PC-3 (cell line): ENCODE measurements around the gene PCSK9. TPM values are rescaled to one million over a fixed set of nuclear protein-coding genes. Genes with fewer than 3 reads are reported as not detected.

Experiments
- ATAC-seq: fragments of 200-7000 bp; cut with Tn5 transposase; 2 replicates; pipeline ENCODE4 v1.9.1; 2020; ENCODE audit warnings: mild to moderate bottlenecking, moderate library complexity
- Bru-seq: library from RNA; stranded (reverse); fragments of 400-500 nt; gene quantifications from one replicate; lab custom pipeline; 2021; lab: Mats Ljungman, UMichigan
- BruChase-seq, 2 experiments: library from RNA; stranded (reverse); fragments of 400-500 nt; gene quantifications; one replicate each; lab custom pipeline; 2021; lab: Mats Ljungman, UMichigan
- BruUV-seq: library from RNA; stranded (reverse); fragments of 400-500 nt; replicated peaks from 2 replicates; lab custom pipeline; 2021; lab: Mats Ljungman, UMichigan
- CTCF ChIA-PET: fragments of 300-600 bp; sonication (Branson Sonifier 250); formaldehyde crosslinking; loops from one replicate; lab custom pipeline; 2022; ENCODE audit warnings: antibody characterized with exemption; lab: Charles Lee
- POLR2A ChIA-PET: fragments of 300-600 bp; sonication (Branson Sonifier 250); formaldehyde crosslinking; loops from one replicate; lab custom pipeline; 2022; ENCODE audit warnings: antibody characterized with exemption; ENCODE audit not compliant: unreplicated experiment; lab: Charles Lee
- DNase-seq: peaks from one replicate; pipeline ENCODE4 v3.0.0-alpha.2; 2015
- H2AFZ ChIP-seq: fragments of 300-600 bp; sonication (generic); 2 replicates; pipeline ENCODE4 v1.6.0; 2016; ENCODE audit warnings: antibody characterized with exemption, low read length
- H3F3A ChIP-seq: fragments of 300-600 bp; sonication (generic); one replicate; pipeline ENCODE4 v1.6.0; 2017; ENCODE audit warnings: antibody characterized with exemption, low read length, control low read depth, mild to moderate bottlenecking; ENCODE audit not compliant: unreplicated experiment
- H3K27ac ChIP-seq: fragments of 300-600 bp; sonication (generic); 2 replicates; pipeline ENCODE4 v1.5.1; 2016; ENCODE audit warnings: mild to moderate bottlenecking, low read length
- H3K27me3 ChIP-seq: fragments of 300-600 bp; sonication (generic); 2 replicates; pipeline ENCODE4 v1.6.1; 2016; ENCODE audit warnings: low read length, mixed read lengths
- H3K36me3 ChIP-seq: fragments of 300-600 bp; sonication (generic); 2 replicates; pipeline ENCODE4 v1.6.1; 2016; ENCODE audit warnings: low read depth, mixed run types, low read length, mixed read lengths
- H3K4me1 ChIP-seq: fragments of 300-600 bp; sonication (generic); 2 replicates; pipeline ENCODE4 v1.5.1; 2016; ENCODE audit warnings: low read length; ENCODE audit not compliant: insufficient read depth
- H3K4me2 ChIP-seq: fragments of 300-600 bp; sonication (generic); 2 replicates; pipeline ENCODE4 v1.6.0; 2016; ENCODE audit warnings: low read length
- H3K4me3 ChIP-seq: fragments of 300-600 bp; sonication (generic); 2 replicates; pipeline ENCODE4 v1.5.1; 2016; ENCODE audit warnings: mild to moderate bottlenecking, low read length, mixed read lengths
- H3K79me2 ChIP-seq: fragments of 300-600 bp; sonication (generic); 2 replicates; pipeline ENCODE4 v1.6.1; 2017; ENCODE audit warnings: low read length, mixed read lengths
- H3K9ac ChIP-seq: fragments of 300-600 bp; sonication (generic); 2 replicates; pipeline ENCODE4 v1.6.0; 2016; ENCODE audit warnings: mild to moderate bottlenecking, low read length
- H3K9me2 ChIP-seq: fragments of 300-600 bp; sonication (generic); replicated peaks from 2 replicates; pipeline ENCODE4 v1.6.1; 2016; ENCODE audit warnings: mixed run types, low read length, mixed read lengths
- H3K9me3 ChIP-seq: fragments of 300-600 bp; sonication (generic); 2 replicates; pipeline ENCODE4 v1.6.1; 2016; ENCODE audit warnings: low read length, mixed read lengths
- H4K20me1 ChIP-seq: fragments of 300-600 bp; sonication (generic); 2 replicates; pipeline ENCODE4 v1.6.1; 2016; ENCODE audit warnings: low read length, mixed read lengths
- CTCF ChIP-seq: fragments of 300-600 bp; sonication (generic); conservative IDR thresholded peaks from 2 replicates; pipeline ENCODE4 v1.5.1; 2017; ENCODE audit warnings: antibody characterized with exemption, low read depth, mild to moderate bottlenecking, low read length
- EZH2 ChIP-seq: fragments of 300-600 bp; sonication (generic); IDR thresholded peaks from one replicate; pipeline ENCODE4 v1.6.1; 2017; ENCODE audit warnings: antibody characterized with exemption, mild to moderate bottlenecking, low read length; ENCODE audit not compliant: unreplicated experiment
- EZH2phosphoT487 ChIP-seq: fragments of 300-600 bp; sonication (generic); IDR thresholded peaks from 2 replicates; pipeline ENCODE4 v1.6.1; 2018; ENCODE audit warnings: mild to moderate bottlenecking, antibody characterized with exemption, low read length, borderline replicate concordance
- intact Hi-C: fragments of 100-400 bp; cut with micrococcal nuclease; formaldehyde crosslinking; loops from 2 replicates; pipeline ENCODE4 v1.9.0; 2023
- long read RNA-seq: library from polyadenylated mRNA; unstranded; transcript quantifications from one replicate; pipeline ENCODE4 v2.0.0, GENCODE V29; 2021; ENCODE audit not compliant: unreplicated experiment
- total RNA-seq: library from RNA; depleted of rRNA; stranded (reverse); fragments of >200 nt; gene quantifications from 2 replicates; pipeline ENCODE4 v1.2.3, GENCODE V29; 2014; rRNA removed

The PCSK9 gene
- total RNA-seq (6.0 and 6.8 TPM in 2 replicates), Bru-seq, nascent RNA (percentile 42 among the genes with signal in this experiment), BruChase-seq, experiment 1, labeled RNA remaining after a 6-hour chase (percentile 48 among the genes with signal in this experiment), BruChase-seq, experiment 2, labeled RNA remaining after a 2-hour chase (percentile 60 among the genes with signal in this experiment)
- long read RNA-seq, transcript PCSK9-201 (12 exons, 3,637 nt): major isoform, 14 of 26 reads
- long read RNA-seq, partial matches to known transcripts: 11 of 26 reads
- long read RNA-seq, other reads (novel, unspliced or antisense): 1 of 26 reads

DNA sequence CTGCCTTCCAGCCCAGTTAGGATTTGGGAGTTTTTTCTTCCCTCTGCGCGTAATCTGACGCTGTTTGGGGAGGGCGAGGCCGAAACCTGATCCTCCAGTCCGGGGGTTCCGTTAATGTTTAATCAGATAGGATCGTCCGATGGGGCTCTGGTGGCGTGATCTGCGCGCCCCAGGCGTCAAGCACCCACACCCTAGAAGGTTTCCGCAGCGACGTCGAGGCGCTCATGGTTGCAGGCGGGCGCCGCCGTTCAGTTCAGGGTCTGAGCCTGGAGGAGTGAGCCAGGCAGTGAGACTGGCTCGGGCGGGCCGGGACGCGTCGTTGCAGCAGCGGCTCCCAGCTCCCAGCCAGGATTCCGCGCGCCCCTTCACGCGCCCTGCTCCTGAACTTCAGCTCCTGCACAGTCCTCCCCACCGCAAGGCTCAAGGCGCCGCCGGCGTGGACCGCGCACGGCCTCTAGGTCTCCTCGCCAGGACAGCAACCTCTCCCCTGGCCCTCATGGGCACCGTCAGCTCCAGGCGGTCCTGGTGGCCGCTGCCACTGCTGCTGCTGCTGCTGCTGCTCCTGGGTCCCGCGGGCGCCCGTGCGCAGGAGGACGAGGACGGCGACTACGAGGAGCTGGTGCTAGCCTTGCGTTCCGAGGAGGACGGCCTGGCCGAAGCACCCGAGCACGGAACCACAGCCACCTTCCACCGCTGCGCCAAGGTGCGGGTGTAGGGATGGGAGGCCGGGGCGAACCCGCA, at the start of gene PCSK9:
TSS of gene PCSK9 (plus strand) at position 207 of the 741 bp plus-strand sequence. CDS start at position 497, 290 bp downstream.
- Histone ChIP-seq H3K4me2 (peak within 1 kb of the TSS; percentile 92), H3K9me2 (no peaks in the 10 kb centered on the region), H3K27ac (no peak within 1 kb of the TSS), H3K4me1 (peaks cover 11% of the 10 kb centered on the region; the same call in 1 of the 2 replicates), H3K9ac (no peak within 1 kb of the TSS; the same call in 1 of the 2 replicates), H3K36me3 (no peaks in the 10 kb centered on the region), H3K9me3 (no peaks in the 10 kb centered on the region), H4K20me1 (no peaks in the 10 kb centered on the region), H2AFZ (peak within 1 kb of the TSS; percentile 77), H3F3A (no peaks in the 10 kb centered on the region), H3K4me3 (peak within 1 kb of the TSS; percentile 73), H3K27me3 (peaks cover 8% of the 10 kb centered on the region), H3K79me2 (no peaks in the 10 kb centered on the region)
- TF ChIP-seq EZH2: no peak
- TF ChIP-seq EZH2phosphoT487: no peak
- no peak for TF ChIP-seq CTCF
- BruUV-seq: no TSS peak
- POLR2A ChIA-PET: no interaction called here
- intact Hi-C loops: no loop called here
- ATAC-seq (peak; percentile 73), DNase-seq (peak; percentile 39)
- CTCF ChIA-PET: no interaction called here

DNA sequence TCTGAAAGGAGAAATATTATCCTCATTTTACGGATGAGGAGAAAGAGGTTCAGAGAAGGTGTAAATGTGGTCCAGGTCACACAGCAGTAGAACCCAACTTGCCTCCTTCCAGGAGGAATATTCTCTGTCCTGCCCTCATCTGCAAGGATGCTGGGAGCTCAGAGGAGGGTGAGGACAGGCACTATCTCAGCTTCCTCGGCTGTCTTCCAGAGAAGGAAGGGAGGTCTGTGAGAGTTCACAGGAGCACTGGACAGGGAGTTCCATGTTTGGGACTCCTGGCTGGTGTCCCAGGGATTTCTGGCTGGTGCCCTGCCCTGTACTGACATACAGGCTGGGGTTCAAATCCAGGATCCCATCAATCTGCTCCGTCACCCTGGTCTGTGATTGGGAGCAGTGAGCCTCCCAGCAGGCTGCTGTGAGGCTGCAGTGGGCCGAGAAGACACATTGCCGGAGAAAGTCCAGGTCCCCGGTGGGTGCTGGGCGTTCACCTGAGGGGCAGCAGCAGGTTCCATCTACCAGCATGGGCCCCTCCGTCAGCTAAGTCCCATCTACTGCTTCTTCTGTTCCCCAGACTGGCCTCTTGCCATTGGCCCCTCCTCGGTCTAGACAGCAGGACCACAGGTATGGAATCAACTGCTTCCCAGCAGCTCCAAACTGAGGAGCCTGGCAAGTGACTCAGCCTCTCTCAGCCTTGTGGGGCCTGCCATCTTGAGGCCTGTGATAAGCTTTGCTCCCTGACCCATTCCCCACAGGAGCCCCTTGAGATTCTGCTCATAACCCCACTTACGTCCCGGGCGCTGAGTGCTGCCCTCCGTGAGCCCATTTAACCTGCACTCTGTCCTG, 49.2 kb upstream of the PCSK9 start:
- no peak for ATAC-seq
- no peak overlapping the region for H3K9ac ChIP-seq
- H3F3A ChIP-seq: no peaks in the 10 kb centered on the region
- no peaks in the 10 kb centered on the region for H3K36me3 ChIP-seq
- no peaks in the 10 kb centered on the region for H3K9me3 ChIP-seq
- no peak for DNase-seq
- no peaks in the 10 kb centered on the region for H3K79me2 ChIP-seq
- CTCF ChIA-PET: interaction anchor here (0.6 to 1.0 kb wide), 3 partner anchors 32 to 45 kb away, joined by 3 read pairs; no protein-coding TSS in a partner anchor
- no peaks in the 10 kb centered on the region for H3K9me2 ChIP-seq
- no peak for TF ChIP-seq CTCF
- TF ChIP-seq EZH2: no peak
- no peak for TF ChIP-seq EZH2phosphoT487
- POLR2A ChIA-PET: no interaction called here
- H3K4me3 ChIP-seq: no peak overlapping the region
- H3K27me3 ChIP-seq: no peaks in the 10 kb centered on the region
- H3K4me2 ChIP-seq: no peak overlapping the region
- no peak overlapping the region for H3K27ac ChIP-seq
- intact Hi-C loops: no loop called here
- no TSS peak for BruUV-seq
- no peaks in the 10 kb centered on the region for H3K4me1 ChIP-seq
- no peaks in the 10 kb centered on the region for H4K20me1 ChIP-seq
- no peak overlapping the region for H2AFZ ChIP-seq
